SIG-M5 treated with dmso at 0.1 percent for 504 hours (cell line): Measurements from ENCODE around the gene COX11.

ENCODE experiments used
- DNase-seq: peaks from one replicate; lab custom pipeline; 2025; ENCODE audit not compliant: unreplicated experiment; lab: John Stamatoyannopoulos, UW

The COX11 gene

GRCh38 chr17:54967621-54968261 lies 713 bp downstream of the COX11 start:
- DNase-seq: no peak

- no peak for DNase-seq
These were observed 11.7 kb downstream of the COX11 start for GRCh38 chr17:54956791-54957190.

- no peak for DNase-seq
These were observed 17.2 kb downstream of the COX11 start for GRCh38 chr17:54951286-54951685.

DNA sequence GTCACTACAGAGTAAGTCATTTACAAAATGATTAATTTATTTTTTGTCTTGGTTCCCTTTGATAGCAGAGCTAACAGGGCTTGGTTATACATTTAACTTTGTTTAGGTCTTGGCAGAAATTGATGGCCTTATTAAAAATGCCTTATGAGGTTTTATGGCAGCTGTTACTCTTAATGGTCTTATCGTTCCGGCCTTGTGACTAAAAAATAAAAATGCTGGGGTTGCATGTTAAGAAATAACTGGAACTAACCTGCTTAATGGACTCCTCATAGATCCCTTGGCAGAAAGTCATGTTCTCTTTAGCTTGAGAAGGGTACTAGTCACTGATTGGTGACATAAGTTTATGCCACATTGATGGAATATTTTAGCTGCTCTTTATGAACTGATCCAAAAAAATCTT lies 18.3 kb downstream of the COX11 start:
- DNase-seq: no peak

GRCh38 chr17:54948380-54948779 lies 20.1 kb downstream of the COX11 start:
- no peak for DNase-seq

DNA sequence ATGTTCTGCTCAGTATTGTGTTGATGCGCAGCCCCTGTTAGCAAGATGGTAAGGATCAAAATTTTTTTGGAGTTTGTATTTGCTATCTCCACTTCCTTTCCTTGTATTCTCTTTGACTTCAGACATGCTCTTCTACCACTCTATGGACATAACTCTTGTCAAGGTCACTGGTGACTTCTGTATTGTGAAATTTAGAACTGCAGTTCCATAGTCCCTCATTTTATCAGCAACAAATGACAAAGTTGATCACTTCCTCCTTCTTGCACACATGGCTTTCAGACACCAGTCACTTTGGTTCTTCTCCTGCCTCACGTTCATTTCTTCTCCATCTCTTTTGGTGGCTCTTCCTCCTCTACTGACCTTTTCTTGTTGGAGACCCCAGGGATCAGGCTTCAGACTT lies 21.1 kb downstream of the COX11 start:
- DNase-seq: peak; percentile 61

DNA sequence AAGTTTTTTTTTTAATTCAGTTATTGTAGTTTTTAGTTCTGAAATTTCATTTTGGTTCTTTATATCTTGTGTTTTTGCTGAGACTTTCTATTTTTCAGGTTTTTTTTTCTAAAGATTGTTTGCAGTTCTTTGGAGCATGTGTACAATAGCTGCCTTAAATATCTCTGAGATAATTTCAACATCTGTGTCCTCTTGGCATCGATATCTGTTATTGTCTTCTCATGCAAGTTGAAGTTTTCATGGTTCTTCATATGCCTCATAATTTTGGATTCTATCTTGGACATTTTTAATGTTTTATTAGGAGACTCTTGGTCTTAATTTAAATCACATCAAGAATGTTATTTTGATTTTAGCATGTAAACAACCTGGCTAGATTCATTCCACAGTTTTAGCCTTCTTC lies 22.8 kb downstream of the COX11 start:
- no peak for DNase-seq

- no peak for DNase-seq
These were observed 23.2 kb downstream of the COX11 start for GRCh38 chr17:54945231-54945630.

DNA sequence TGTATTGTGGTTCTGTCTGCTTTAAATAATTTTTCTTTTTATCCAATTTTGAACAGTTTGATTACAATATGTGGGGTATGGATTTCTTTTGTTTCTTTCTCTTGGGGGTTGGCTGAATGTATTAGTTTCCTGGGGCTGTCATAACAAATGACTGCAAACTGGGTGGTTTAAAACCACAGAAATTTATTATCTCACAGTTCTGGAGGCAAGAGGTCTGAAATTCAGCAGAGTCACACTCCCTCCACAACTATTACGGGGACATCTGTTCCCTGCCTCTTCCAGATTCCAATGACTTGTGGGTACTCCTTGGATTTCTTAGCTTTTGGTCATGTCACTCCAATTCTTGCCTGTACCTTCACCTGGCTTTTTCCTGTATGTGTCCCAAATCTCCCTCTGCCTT lies 23.7 kb downstream of the COX11 start:
- no peak for DNase-seq

GRCh38 chr17:54941285-54941684 lies 27.2 kb downstream of the COX11 start:
- no peak for DNase-seq

- no peak for DNase-seq
These were observed 31.0 kb downstream of the COX11 start for GRCh38 chr17:54937426-54937825.

- DNase-seq: no peak
These were observed 31.4 kb downstream of the COX11 start for GRCh38 chr17:54937018-54937417.

- DNase-seq: no peak
These were observed 33.0 kb downstream of the COX11 start for GRCh38 chr17:54935471-54935870.

DNA sequence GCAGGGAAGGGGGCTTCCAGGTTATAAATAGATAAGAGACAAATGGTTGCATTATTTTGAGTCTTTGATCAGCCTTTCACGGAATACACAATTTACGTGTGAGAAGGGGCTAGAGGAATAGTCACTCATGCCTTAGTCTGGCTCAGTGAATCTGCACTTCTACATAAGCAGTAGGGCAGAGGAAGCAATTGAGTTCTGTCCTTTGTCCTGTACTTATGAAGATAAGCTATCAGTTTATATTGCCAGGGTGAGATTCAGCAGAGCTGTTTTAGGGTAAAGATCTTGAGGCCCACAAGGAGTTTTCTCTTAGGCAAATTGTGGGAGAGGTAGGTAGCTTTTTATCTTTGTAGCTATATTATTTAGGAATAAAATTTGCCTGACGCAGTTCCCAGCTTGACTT lies 34.5 kb downstream of the COX11 start:
- no peak for DNase-seq

GRCh38 chr17:54932711-54933110 lies 35.7 kb downstream of the COX11 start:
- DNase-seq: no peak

DNA sequence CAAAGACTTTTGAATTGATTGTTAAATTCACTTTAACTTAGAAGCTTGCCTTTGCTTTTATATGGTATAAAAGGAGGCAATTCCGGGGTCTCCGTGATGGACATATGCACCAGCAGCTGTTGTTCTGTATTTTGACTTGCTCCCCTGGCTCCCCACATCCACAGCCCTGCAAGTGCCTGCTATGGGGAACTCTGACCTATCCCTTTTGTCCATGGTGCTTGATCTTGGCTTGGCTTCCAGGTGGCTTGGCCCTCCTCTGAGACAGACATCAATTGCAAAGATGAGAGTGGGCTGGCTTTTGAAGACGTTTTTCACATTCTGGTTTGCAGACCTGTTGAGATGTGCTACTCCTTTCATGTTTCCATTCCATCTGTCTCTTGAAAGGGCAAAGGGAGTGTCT lies 40.9 kb downstream of the COX11 start:
- DNase-seq: no peak

DNA sequence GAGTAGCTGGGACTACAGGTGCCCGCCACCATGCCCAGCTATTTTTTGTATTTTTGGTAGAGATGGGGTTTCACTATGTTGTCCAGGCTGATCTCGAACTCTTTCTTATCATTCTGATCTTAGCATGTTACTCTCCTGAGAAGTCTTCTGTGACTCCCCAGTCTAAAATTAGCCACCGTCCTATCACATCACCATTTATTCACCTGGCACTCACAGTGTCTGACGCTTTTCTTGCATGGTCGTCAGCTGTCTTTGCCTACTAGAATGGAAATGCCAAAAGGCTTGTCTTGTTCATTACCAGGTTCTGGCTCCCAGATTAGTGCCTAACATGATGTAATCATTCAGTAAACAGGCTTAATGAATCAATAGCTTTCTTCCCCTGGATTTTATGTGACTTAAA lies 44.0 kb downstream of the COX11 start:
- no peak for DNase-seq

- DNase-seq: no peak
These were observed 47.6 kb downstream of the COX11 start for GRCh38 chr17:54920819-54921218.

DNA sequence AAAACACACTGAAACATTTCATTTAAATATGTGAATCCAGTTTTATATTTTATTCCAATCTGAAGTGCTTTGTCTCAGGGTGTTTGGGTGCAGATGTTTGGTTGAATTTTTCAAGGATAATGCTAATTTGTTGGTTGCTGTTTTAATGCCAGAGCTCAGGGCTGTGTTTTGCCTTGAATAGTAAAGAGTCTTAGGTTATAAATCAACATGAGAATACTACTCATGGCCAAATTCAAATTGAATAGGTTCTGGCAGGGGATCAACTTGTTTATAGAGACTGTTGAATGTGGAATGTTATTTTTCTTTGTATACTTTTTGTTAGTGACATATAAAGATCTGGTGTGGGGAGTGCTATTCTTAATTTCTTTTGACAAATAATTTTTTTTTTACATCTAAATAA lies 49.0 kb downstream of the COX11 start:
- no peak for DNase-seq

GRCh38 chr17:54916721-54917120 lies 51.7 kb downstream of the COX11 start:
- no peak for DNase-seq
